H9 (cell line): Measurements from ENCODE around the gene ETF1. TPM values are rescaled to one million over a fixed set of nuclear protein-coding genes. Genes with fewer than 3 reads are reported as not detected.
"Not testable (repeated sequence)": the region's sequence is repeated elsewhere in the genome, so short reads cannot be mapped to it uniquely, and the experiment has no call there.

Experiments
- DNase-seq: peaks from one replicate; pipeline ENCODE4 v3.0.0-alpha.2; 2017
- H2AFZ ChIP-seq: one replicate; pipeline ENCODE4 v1.6.1; 2013; ENCODE audit warnings: mild to moderate bottlenecking, low read length, control low read depth, moderate library complexity
- H2AK5ac ChIP-seq: 2 replicates; pipeline ENCODE4 v1.6.1; 2013; ENCODE audit warnings: low read length, control low read depth, mixed read lengths; ENCODE audit not compliant: insufficient read length
- H2BK120ac ChIP-seq: one replicate; pipeline ENCODE4 v1.6.1; 2013; ENCODE audit warnings: low read depth, mild to moderate bottlenecking, low read length, control low read depth, inconsistent platforms; ENCODE audit not compliant: poor library complexity, severe bottlenecking
- H2BK12ac ChIP-seq: 2 replicates; pipeline ENCODE4 v1.6.1; 2013; ENCODE audit warnings: low read length, control low read depth, mixed read lengths, low read depth; ENCODE audit not compliant: insufficient read length
- H2BK15ac ChIP-seq: 2 replicates; pipeline ENCODE4 v1.6.1; 2013; ENCODE audit warnings: low read depth, low read length, control low read depth
- H2BK20ac ChIP-seq: one replicate; pipeline ENCODE4 v1.6.1; 2013; ENCODE audit warnings: low read depth, mild to moderate bottlenecking, low read length, control low read depth, inconsistent platforms; ENCODE audit not compliant: poor library complexity, severe bottlenecking
- H2BK5ac ChIP-seq: 2 replicates; pipeline ENCODE4 v1.6.1; 2013; ENCODE audit warnings: low read length, control low read depth, mixed read lengths; ENCODE audit not compliant: insufficient read length
- H3K14ac ChIP-seq: 2 replicates; pipeline ENCODE4 v1.6.1; 2013; ENCODE audit warnings: low read length, control low read depth; ENCODE audit not compliant: insufficient read depth
- H3K18ac ChIP-seq: 2 replicates; pipeline ENCODE4 v1.6.1; 2013; ENCODE audit warnings: low read depth, mild to moderate bottlenecking, mixed read lengths, low read length, control low read depth; ENCODE audit not compliant: insufficient read length
- H3K23ac ChIP-seq: 2 replicates; pipeline ENCODE4 v1.6.1; 2013; ENCODE audit warnings: low read length, control low read depth, mixed read lengths, low read depth; ENCODE audit not compliant: insufficient read length
- H3K23me2 ChIP-seq: 2 replicates; pipeline ENCODE4 v1.6.1; 2013; ENCODE audit warnings: low read depth, mild to moderate bottlenecking, mixed read lengths, low read length, control low read depth; ENCODE audit not compliant: insufficient read length, poor library complexity, severe bottlenecking
- H3K27ac ChIP-seq: 2 replicates; pipeline ENCODE4 v1.5.1; 2013; ENCODE audit warnings: low read length, control low read depth, mixed read lengths, low read depth; ENCODE audit not compliant: insufficient read length
- H3K27me3 ChIP-seq: 2 replicates; pipeline ENCODE4 v1.6.1; 2013; ENCODE audit warnings: low read length, control low read depth, inconsistent platforms; ENCODE audit not compliant: insufficient read depth
- H3K4ac ChIP-seq: 2 replicates; pipeline ENCODE4 v1.6.1; 2013; ENCODE audit warnings: low read depth, mild to moderate bottlenecking, control low read depth, inconsistent platforms, low read length, moderate library complexity
- H3K4me1 ChIP-seq: 2 replicates; pipeline ENCODE4 v1.6.1; 2013; ENCODE audit warnings: low read length, control low read depth, inconsistent platforms; ENCODE audit not compliant: insufficient read depth
- H3K4me2 ChIP-seq: 2 replicates; pipeline ENCODE4 v1.6.1; 2013; ENCODE audit warnings: low read length, control low read depth, mixed read lengths; ENCODE audit not compliant: insufficient read length, insufficient read depth
- H3K56ac ChIP-seq: 2 replicates; pipeline ENCODE4 v1.6.1; 2013; ENCODE audit warnings: low read depth, mild to moderate bottlenecking, mixed read lengths, low read length, control low read depth; ENCODE audit not compliant: insufficient read length
- H3K79me1 ChIP-seq: 2 replicates; pipeline ENCODE4 v1.6.1; 2013; ENCODE audit warnings: low read depth, mild to moderate bottlenecking, moderate library complexity, low read length, control low read depth, inconsistent platforms; ENCODE audit not compliant: insufficient read depth, poor library complexity, severe bottlenecking
- H3K79me2 ChIP-seq: 2 replicates; pipeline ENCODE4 v1.6.1; 2013; ENCODE audit warnings: low read length, control low read depth, inconsistent platforms; ENCODE audit not compliant: insufficient read depth
- H3K9ac ChIP-seq: 2 replicates; pipeline ENCODE4 v1.6.1; 2013; ENCODE audit warnings: low read length, control low read depth, mixed read lengths; ENCODE audit not compliant: insufficient read length; ENCODE audit errors: extremely low read depth
- H3K9me3 ChIP-seq: one replicate; pipeline ENCODE4 v1.6.1; 2013; ENCODE audit warnings: low read depth, low read length, inconsistent platforms; ENCODE audit not compliant: control insufficient read depth
- H3T11ph ChIP-seq: one replicate; pipeline ENCODE4 v1.6.1; 2013; ENCODE audit warnings: mild to moderate bottlenecking, low read length, control low read depth, inconsistent platforms
- H4K20me1 ChIP-seq: one replicate; pipeline ENCODE4 v1.6.1; 2013; ENCODE audit not compliant: control insufficient read depth, insufficient read length, insufficient read depth
- H4K5ac ChIP-seq: 2 replicates; pipeline ENCODE4 v1.6.1; 2013; ENCODE audit warnings: low read depth, mild to moderate bottlenecking, mixed read lengths, low read length, control low read depth; ENCODE audit not compliant: insufficient read length
- H4K8ac ChIP-seq: replicated peaks from 2 replicates; pipeline ENCODE4 v1.6.1; 2013; ENCODE audit warnings: low read length, control low read depth, mixed read lengths, low read depth; ENCODE audit not compliant: insufficient read length
- H4K91ac ChIP-seq: 2 replicates; pipeline ENCODE4 v1.6.1; 2013; ENCODE audit warnings: low read depth, mild to moderate bottlenecking, moderate library complexity, mixed read lengths, low read length, control low read depth; ENCODE audit not compliant: insufficient read length
- H3K27ac Mint-ChIP-seq, 3 experiments: 2 replicates in 2 of 3; 3 replicates in 1 of 3; pipeline ENCODE4 v1.8.0; 2020 to 2021; ENCODE audit warnings: mixed read lengths in 3 of 3, mild to moderate bottlenecking in 1 of 3, moderate library complexity in 1 of 3
- H3K27me3 Mint-ChIP-seq: 2 replicates; pipeline ENCODE4 v1.8.0; 2021; ENCODE audit warnings: low read depth, mild to moderate bottlenecking, moderate library complexity, mixed read lengths
- H3K36me3 Mint-ChIP-seq, 3 experiments: 2 replicates in 2 of 3; 3 replicates in 1 of 3; pipeline ENCODE4 v1.8.0; 2020 to 2021; ENCODE audit warnings: low read depth in 3 of 3, mixed read lengths in 3 of 3; ENCODE audit not compliant: insufficient read depth in 1 of 3
- H3K4me1 Mint-ChIP-seq, 2 experiments: 2 replicates each; pipeline ENCODE4 v1.8.0; 2020; ENCODE audit warnings: mixed read lengths in 2 of 2
- H3K4me3 Mint-ChIP-seq, 2 experiments: 2 replicates in 1 of 2; 3 replicates in 1 of 2; pipeline ENCODE4 v1.8.0; 2020 to 2021; ENCODE audit warnings: mild to moderate bottlenecking in 2 of 2, mixed read lengths in 2 of 2, moderate library complexity in 1 of 2
- H3K9me3 Mint-ChIP-seq, 2 experiments: 2 replicates in 1 of 2; 3 replicates in 1 of 2; pipeline ENCODE4 v1.8.0; 2020; ENCODE audit warnings: mild to moderate bottlenecking in 2 of 2, mixed read lengths in 2 of 2, moderate library complexity in 1 of 2
- WGBS: extraction: QIAGEN DNeasy Blood & Tissue Kit; methylation state at CpG from one replicate; pipeline ENCODE4 v1.1.7; 2013; ENCODE audit warnings: missing lambda C conversion rate, low lambda C conversion rate, mixed read lengths; ENCODE audit not compliant: insufficient read length; ENCODE audit errors: extremely low coverage; 5-methylcytosine and 5-hydroxymethylcytosine counted together
- total RNA-seq: library from RNA; stranded (reverse); gene quantifications from 2 replicates; pipeline ENCODE4 v1.2.1, GENCODE V29; 2021
- TF ChIP-seq, protein P1 (sequence below): fragments of 200-600 bp; sonication (generic); conservative IDR thresholded peaks from 3 replicates; pipeline ENCODE4 v1.8.0; 2021; ENCODE audit warnings: antibody characterized with exemption, mild to moderate bottlenecking

ETF1 gene
- total RNA-seq, 1 experiment from 2014 or later: 175 TPM

DNA sequence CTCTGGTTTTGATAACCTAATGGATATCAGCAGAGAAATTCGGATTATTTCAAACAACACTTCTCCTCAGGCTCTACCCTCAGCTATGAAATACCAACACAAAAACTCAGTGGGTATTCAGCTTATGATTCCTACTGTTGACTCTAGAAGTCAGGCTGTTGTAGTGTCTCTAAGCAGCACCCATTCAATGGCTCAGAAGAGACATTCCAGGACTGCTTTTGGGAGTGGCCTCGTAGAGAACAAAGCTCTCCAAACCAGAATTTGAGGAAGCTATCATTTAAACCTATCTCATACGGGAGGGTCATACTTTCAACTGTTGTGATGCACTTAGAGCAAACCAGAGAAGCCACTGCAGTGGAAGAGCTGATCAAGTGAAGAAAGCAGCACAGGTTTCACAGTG, 34.1 kb downstream of the ETF1 start:
- no peaks in the 10 kb centered on the region for H3K23me2 ChIP-seq
- TF ChIP-seq, protein P1, sequence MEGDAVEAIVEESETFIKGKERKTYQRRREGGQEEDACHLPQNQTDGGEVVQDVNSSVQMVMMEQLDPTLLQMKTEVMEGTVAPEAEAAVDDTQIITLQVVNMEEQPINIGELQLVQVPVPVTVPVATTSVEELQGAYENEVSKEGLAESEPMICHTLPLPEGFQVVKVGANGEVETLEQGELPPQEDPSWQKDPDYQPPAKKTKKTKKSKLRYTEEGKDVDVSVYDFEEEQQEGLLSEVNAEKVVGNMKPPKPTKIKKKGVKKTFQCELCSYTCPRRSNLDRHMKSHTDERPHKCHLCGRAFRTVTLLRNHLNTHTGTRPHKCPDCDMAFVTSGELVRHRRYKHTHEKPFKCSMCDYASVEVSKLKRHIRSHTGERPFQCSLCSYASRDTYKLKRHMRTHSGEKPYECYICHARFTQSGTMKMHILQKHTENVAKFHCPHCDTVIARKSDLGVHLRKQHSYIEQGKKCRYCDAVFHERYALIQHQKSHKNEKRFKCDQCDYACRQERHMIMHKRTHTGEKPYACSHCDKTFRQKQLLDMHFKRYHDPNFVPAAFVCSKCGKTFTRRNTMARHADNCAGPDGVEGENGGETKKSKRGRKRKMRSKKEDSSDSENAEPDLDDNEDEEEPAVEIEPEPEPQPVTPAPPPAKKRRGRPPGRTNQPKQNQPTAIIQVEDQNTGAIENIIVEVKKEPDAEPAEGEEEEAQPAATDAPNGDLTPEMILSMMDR: no peak
- H2BK12ac ChIP-seq: no peak overlapping the region
- H2BK5ac ChIP-seq: no peak overlapping the region
- H3T11ph ChIP-seq: no peak overlapping the region
- no peak overlapping the region for H2AK5ac ChIP-seq
- no peak overlapping the region for H3K23ac ChIP-seq
- H2BK120ac ChIP-seq: no peak overlapping the region
- Mint-ChIP-seq H3K4me1 (peaks cover under 1% of the 10 kb centered on the region in 2 experiments; a peak in 1 of 4 replicates), H3K36me3 (peaks cover 41 to 71% (median 61%) of the 10 kb centered on the region in 3 experiments; a peak in 6 of 7 replicates), H3K27ac (peak overlapping the region in 1 of 3 experiments; percentile 82; a peak in 2 of 7 replicates), H3K4me3 (no peak overlapping the region), H3K27me3 (no peaks in the 10 kb centered on the region), H3K9me3 (no peaks in the 10 kb centered on the region)
- H4K20me1 ChIP-seq: no peaks in the 10 kb centered on the region
- no peak for DNase-seq
- no peak overlapping the region for H3K27ac ChIP-seq
- no peak overlapping the region for H3K4me2 ChIP-seq
- no peak overlapping the region for H3K4ac ChIP-seq
- no peak overlapping the region for H4K91ac ChIP-seq
- no peak overlapping the region for H3K56ac ChIP-seq
- no peak overlapping the region for H3K9ac ChIP-seq
- H3K4me1 ChIP-seq: no peaks in the 10 kb centered on the region
- no peaks in the 10 kb centered on the region; the same call in 1 of the 2 replicates for H3K79me2 ChIP-seq
- no peaks in the 10 kb centered on the region for H3K79me1 ChIP-seq
- no peak overlapping the region for H4K5ac ChIP-seq
- no peak overlapping the region for H2AFZ ChIP-seq
- H2BK15ac ChIP-seq: no peak overlapping the region
- no peaks in the 10 kb centered on the region for H3K27me3 ChIP-seq
- no CpG with 5 or more reads among the region's 3 CpGs for WGBS
- no peak overlapping the region for H2BK20ac ChIP-seq
- H4K8ac ChIP-seq: no peak overlapping the region
- H3K18ac ChIP-seq: no peak overlapping the region
- no peaks in the 10 kb centered on the region for H3K9me3 ChIP-seq
- no peak overlapping the region for H3K14ac ChIP-seq

GRCh38 chr5:138507485-138507884, 35.6 kb downstream of the ETF1 start:
- not testable (repeated sequence) for H3K18ac ChIP-seq, H3K56ac ChIP-seq, H3K4me1 Mint-ChIP-seq, H3K79me2 ChIP-seq, H3K23ac ChIP-seq, H3K27me3 ChIP-seq, H3K4me2 ChIP-seq, H4K8ac ChIP-seq, H3K4ac ChIP-seq, H2BK120ac ChIP-seq, H3K27ac ChIP-seq, H3K9me3 Mint-ChIP-seq, DNase-seq, H4K20me1 ChIP-seq, H3K79me1 ChIP-seq, H3K4me1 ChIP-seq, H4K5ac ChIP-seq, H2BK20ac ChIP-seq, H2AFZ ChIP-seq, H3T11ph ChIP-seq, H2BK15ac ChIP-seq, H3K14ac ChIP-seq, H3K23me2 ChIP-seq, H3K9me3 ChIP-seq, H2AK5ac ChIP-seq, H2BK5ac ChIP-seq, H4K91ac ChIP-seq, H2BK12ac ChIP-seq, H3K9ac ChIP-seq, H3K27me3 Mint-ChIP-seq, H3K4me3 Mint-ChIP-seq
- H3K27ac Mint-ChIP-seq: peak overlapping the region in 1 of 3 experiments; percentile 12; a peak in 1 of 7 replicates
- no CpG with 5 or more reads among the region's 8 CpGs for WGBS
- H3K36me3 Mint-ChIP-seq: peaks cover 30 to 56% (median 46%) of the 10 kb centered on the region in 3 experiments; a peak in 6 of 7 replicates
